Kidney epithelial cell (primary cell): ENCODE measurements around the gene NEMF. TPM values are rescaled to one million over a fixed set of nuclear protein-coding genes. Genes with fewer than 3 reads are reported as not detected.
"Not testable (repeated sequence)": the region's sequence is repeated elsewhere in the genome, so short reads cannot be mapped to it uniquely, and the experiment has no call there.

Experiments
- DNase-seq: peaks from one replicate; pipeline ENCODE4 v3.0.0-alpha.2; 2010; ENCODE audit warnings: low read depth
- H3K27me3 ChIP-seq: 2 replicates; pipeline ENCODE4 v1.6.0; 2011; ENCODE audit warnings: low read length; ENCODE audit not compliant: control insufficient read depth, insufficient read depth
- H3K36me3 ChIP-seq: 2 replicates; pipeline ENCODE4 v1.5.1; 2011; ENCODE audit warnings: low read length; ENCODE audit not compliant: control insufficient read depth, insufficient read depth
- H3K4me3 ChIP-seq: 2 replicates; pipeline ENCODE4 v1.5.1; 2011; ENCODE audit warnings: low read depth, mild to moderate bottlenecking, control low read depth, low read length
- CTCF ChIP-seq: IDR thresholded peaks from 2 replicates; pipeline ENCODE4 v1.5.1; 2011; ENCODE audit warnings: mild to moderate bottlenecking, moderate library complexity, low read length, control low read depth, inconsistent platforms; ENCODE audit not compliant: insufficient read depth, poor library complexity, severe bottlenecking
- total RNA-seq: library from RNA; depleted of rRNA; stranded (reverse); fragments of >200 nt; gene quantifications from 2 replicates; pipeline ENCODE4 v1.2.3, GENCODE V29; 2015

The NEMF gene
- total RNA-seq, 1 donor from 2014 or later = 34.3 TPM

GRCh38 chr14:49745191-49745590 is 107.4 kb downstream of the NEMF start:
- no peak overlapping the region for H3K4me3 ChIP-seq
- no peaks in the 10 kb centered on the region for H3K36me3 ChIP-seq
- no peaks in the 10 kb centered on the region for H3K27me3 ChIP-seq
- DNase-seq = no peak
- TF ChIP-seq CTCF = no peak

- H3K4me3 ChIP-seq, H3K36me3 ChIP-seq, H3K27me3 ChIP-seq, DNase-seq: not testable (repeated sequence)
Observed at GRCh38 chr14:49735669-49736068, 116.9 kb downstream of the NEMF start.

GRCh38 chr14:49733836-49734235 is 118.8 kb downstream of the NEMF start:
- no peaks in the 10 kb centered on the region for H3K27me3 ChIP-seq
- TF ChIP-seq CTCF = no peak
- H3K4me3 ChIP-seq = no peak overlapping the region
- H3K36me3 ChIP-seq = no peaks in the 10 kb centered on the region
- no peak for DNase-seq

GRCh38 chr14:49732896-49733295 is 119.7 kb downstream of the NEMF start:
- DNase-seq = no peak
- Histone ChIP-seq H3K36me3 (no peaks in the 10 kb centered on the region), H3K27me3 (no peaks in the 10 kb centered on the region), H3K4me3 (no peak overlapping the region)
- no peak for TF ChIP-seq CTCF

Other genes with a start within 250 kb of the NEMF start
- gene RPL36AL, start 232.2 kb downstream of the NEMF start, total RNA-seq = 168 and 258 TPM in 2 replicates
- 38.5 and 45.2 TPM in 2 replicates for gene MGAT2, start 232.0 kb downstream of the NEMF start, total RNA-seq
- 22.9 and 23.8 TPM in 2 replicates for gene DNAAF2, start 217.5 kb downstream of the NEMF start, total RNA-seq
- 2.8 and 10.2 TPM in 2 replicates for gene POLE2, start 164.6 kb downstream of the NEMF start, total RNA-seq
- 0.54 and 1.9 TPM in 2 replicates for gene KLHDC1, start 159.7 kb downstream of the NEMF start, total RNA-seq
- 30.8 and 32.6 TPM in 2 replicates for gene KLHDC2, start 84.6 kb downstream of the NEMF start, total RNA-seq
- gene ARF6, start 40.3 kb upstream of the NEMF start, total RNA-seq = 69.6 and 76.3 TPM in 2 replicates